Fibroblast of villous mesenchyme (primary cell): ENCODE results near the gene MEF2B. TPM values are rescaled to one million over a fixed set of nuclear protein-coding genes. Genes with fewer than 3 reads are reported as not detected.
A peak's percentile ranks its signal among the peaks of the same experiment; 100 is the strongest.

Experiments used
- DNase-seq: peaks from one replicate; pipeline ENCODE4 v3.0.0-alpha.2; 2010; ENCODE audit warnings: low read depth
- H3K4me3 ChIP-seq: 2 replicates; pipeline ENCODE4 v1.5.1; 2011; ENCODE audit warnings: low read depth, mild to moderate bottlenecking, low read length
- total RNA-seq: library from RNA; depleted of rRNA; stranded (reverse); fragments of >200 nt; gene quantifications from 2 replicates; pipeline ENCODE4 v1.2.3, GENCODE V29; 2012
- TF ChIP-seq, protein P1 (sequence below): IDR thresholded peaks from 2 replicates; pipeline ENCODE4 v1.5.1; 2012; ENCODE audit warnings: low read depth, mild to moderate bottlenecking, low read length; ENCODE audit not compliant: insufficient read depth

MEF2B gene
- total RNA-seq, 1 donor: not detected

DNA sequence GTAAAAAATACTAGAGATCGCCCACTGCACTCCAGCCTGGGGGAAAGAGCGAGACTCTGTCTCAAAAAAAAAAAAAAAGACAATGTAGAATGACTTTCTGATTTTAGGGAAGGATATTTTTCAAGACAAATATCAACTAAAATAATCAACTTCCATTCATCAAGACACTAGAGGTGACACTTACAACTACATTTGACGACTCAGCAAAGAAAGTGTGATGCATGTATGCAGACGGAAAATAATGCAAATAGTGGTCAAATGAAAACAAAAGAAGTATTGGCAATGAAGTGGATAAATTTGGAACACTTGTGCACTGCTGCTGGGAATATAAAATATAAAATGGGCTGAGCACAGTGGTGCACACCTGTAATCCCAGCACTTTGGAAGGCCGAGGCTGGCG is 44.0 kb downstream of the MEF2B start:
- H3K4me3 ChIP-seq: no peak overlapping the region
- DNase-seq: no peak
- TF ChIP-seq, protein P1, sequence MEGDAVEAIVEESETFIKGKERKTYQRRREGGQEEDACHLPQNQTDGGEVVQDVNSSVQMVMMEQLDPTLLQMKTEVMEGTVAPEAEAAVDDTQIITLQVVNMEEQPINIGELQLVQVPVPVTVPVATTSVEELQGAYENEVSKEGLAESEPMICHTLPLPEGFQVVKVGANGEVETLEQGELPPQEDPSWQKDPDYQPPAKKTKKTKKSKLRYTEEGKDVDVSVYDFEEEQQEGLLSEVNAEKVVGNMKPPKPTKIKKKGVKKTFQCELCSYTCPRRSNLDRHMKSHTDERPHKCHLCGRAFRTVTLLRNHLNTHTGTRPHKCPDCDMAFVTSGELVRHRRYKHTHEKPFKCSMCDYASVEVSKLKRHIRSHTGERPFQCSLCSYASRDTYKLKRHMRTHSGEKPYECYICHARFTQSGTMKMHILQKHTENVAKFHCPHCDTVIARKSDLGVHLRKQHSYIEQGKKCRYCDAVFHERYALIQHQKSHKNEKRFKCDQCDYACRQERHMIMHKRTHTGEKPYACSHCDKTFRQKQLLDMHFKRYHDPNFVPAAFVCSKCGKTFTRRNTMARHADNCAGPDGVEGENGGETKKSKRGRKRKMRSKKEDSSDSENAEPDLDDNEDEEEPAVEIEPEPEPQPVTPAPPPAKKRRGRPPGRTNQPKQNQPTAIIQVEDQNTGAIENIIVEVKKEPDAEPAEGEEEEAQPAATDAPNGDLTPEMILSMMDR: no peak

DNA sequence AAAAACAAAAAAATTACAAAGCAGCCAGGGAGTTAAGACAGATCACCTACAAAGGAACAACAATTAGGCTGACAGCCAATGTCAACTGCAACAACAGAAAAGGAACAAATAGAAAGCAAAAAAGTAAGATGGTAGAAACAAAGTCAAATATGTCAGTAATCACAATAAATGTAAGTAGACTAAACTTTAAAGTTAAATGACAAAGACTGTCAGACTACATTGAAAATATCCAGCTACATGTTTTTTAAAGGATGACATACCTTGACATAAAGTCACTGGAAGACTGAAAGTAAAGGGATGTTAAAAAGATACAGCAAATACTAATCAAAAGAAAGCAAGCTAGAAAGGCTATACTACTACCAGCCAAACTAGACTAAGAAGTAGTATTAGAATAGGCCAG is 46.7 kb downstream of the MEF2B start:
- no peak for DNase-seq
- TF ChIP-seq, protein P1: no peak
- no peak overlapping the region for H3K4me3 ChIP-seq

DNA sequence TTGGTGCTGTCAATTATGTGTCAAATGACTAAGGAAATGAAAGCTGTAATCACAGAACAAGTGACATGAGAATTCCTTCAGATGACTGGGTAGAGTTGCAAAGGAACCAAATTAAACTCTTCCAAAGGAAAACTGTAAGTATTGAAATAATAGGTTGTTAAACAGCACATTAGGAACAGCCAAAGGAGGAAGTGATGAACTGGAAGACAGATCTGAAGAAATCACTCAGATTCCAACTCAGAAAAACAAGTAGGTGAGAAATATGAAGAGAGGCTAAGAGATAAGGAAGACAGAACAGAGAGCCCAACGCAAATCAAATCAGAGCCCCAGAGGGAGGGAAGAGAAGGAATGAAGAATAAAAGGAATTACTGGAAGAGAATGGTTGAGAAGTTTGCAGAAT is 47.2 kb downstream of the MEF2B start:
- no peak for DNase-seq

DNA sequence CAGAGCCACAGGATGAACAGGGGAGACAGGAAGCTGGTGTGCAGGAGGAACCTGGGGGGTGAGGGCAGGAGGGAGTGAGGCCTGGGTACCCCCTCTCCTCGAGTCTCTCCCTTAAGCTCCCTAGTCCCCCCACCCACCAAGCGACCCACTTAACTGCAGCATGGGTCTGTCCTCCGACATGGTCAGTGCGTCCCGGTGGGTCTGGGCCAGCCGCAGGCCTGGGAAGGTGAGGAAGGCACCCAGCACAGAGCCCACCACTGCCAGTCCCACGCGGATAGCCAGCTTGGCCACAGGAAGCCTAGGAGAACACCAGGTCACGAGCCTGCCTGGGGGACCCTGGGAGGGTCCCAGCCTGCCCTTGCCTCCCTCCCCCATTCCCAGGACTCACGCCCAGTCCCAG is 48.7 kb downstream of the MEF2B start:
- no peak overlapping the region for H3K4me3 ChIP-seq
- no peak for DNase-seq
- TF ChIP-seq, protein P1: no peak

More for the DNA sequence above, 47.2 kb downstream of the MEF2B start:
- TF ChIP-seq, protein P1: no peak
- H3K4me3 ChIP-seq: no peak overlapping the region

DNA sequence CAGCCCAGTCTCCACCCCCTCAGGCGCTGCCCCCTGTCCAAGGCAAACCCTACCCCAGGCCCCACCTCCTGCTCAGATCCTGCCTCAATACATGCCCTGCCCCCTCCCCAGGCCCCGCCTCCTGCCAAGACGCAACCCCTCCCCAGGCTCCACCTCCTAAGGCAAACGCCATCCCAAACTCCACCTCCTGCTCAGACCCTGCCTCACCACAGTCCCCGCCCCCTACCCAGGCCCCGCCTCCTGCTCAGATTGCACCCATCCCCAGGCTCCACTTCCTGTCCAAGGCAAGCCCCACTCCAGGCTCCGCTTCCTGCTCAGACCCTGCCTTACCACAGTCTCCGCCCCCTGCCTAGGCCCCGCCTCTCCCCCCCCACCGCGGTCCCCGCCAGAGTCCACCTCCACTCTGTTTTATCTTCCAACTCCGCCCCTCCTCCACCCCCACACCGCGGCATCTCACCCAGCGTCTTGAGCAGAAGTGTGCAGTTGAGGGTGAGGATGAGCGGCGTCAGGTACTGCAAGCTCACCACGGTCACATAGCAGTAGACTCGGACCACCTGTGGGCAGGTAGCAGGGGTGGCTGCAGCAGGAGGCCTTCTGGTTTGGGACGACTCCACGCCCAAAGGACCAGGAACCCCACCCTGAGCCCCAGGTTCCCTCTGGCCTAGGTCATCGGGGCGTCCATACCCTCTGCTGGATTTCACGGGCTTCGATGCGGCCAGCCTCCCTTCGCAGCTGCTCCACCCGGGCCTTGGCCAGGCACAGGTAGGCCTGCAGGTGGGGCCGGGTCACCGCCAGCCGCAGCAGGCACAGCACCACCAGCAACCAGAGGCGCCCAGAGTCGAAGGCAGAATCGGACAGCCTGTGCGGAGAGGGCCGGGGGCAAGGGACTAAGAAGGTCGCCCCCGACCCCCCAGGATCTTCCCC is 49.5 kb downstream of the MEF2B start:
- peak overlapping the region; percentile 30 for H3K4me3 ChIP-seq
- peak; percentile 89 for DNase-seq

DNA sequence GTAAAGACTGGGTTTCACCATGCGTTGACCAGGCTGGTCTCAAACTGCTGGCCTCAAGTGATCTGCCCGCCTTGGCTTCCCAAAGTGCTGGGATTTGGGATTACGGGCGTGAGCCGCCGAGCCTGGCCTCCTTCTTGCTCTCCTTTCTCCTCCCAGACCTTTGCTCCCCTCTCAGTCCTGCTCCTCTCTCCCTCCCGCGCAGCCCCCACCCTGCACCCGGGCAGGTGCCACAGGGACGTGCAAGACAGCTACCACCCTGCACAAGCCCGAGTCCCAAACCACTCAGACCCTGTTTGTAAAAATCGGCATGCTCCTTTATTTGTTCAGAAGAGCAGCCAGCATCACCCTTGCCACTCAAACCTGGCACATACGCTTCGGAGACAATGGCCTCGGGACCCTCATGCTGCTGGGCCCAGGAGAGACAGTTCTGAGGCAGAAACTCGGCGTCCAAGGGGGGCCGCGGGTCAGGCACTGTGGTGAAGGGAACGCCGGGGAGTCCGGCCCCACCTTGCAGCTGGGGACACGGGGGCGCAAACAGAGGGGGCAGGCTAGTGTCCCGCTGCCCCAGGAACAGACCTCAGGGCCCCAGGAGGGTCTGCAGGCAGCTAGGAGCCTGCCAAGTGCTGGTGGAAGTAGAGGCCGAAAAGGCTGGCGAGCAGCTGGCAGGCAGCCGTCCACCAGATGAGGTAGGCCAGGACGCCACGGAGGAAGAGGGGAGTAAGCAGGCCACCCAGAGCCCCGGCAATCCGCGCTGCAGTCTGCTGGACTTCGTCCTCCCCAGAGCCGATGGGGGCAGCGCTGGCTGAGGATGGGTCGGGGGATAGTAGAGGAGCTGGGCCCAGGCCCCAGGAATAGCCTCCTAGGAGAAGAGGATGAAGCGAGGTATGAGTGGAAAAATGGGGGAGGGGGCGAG is 50.5 kb downstream of the MEF2B start:
- H3K4me3 ChIP-seq: peak overlapping the region; percentile 6
- no peak for DNase-seq
- TF ChIP-seq, protein P1: no peak

More for the DNA sequence above, 49.5 kb downstream of the MEF2B start:
- TF ChIP-seq, protein P1: no peak
